Endothelial cell (in vitro differentiated cells): ENCODE measurements around the gene MS4A4E. TPM values are rescaled to one million over a fixed set of nuclear protein-coding genes. Genes with fewer than 3 reads are reported as not detected.
"Not testable (repeated sequence)": the region's sequence is repeated elsewhere in the genome, so short reads cannot be mapped to it uniquely, and the experiment has no call there.

Experiments used
- DNase-seq: peaks from one replicate; pipeline ENCODE4 v3.0.0; 2021; ENCODE audit warnings: low spot score
- H3K27ac Mint-ChIP-seq: one replicate; pipeline ENCODE4 v1.8.0; 2021; ENCODE audit warnings: mixed read lengths, inconsistent platforms; ENCODE audit not compliant: unreplicated experiment
- H3K27me3 Mint-ChIP-seq: one replicate; pipeline ENCODE4 v1.8.0; 2021; ENCODE audit warnings: mild to moderate bottlenecking, moderate library complexity, mixed read lengths, inconsistent platforms; ENCODE audit not compliant: unreplicated experiment
- H3K36me3 Mint-ChIP-seq: one replicate; pipeline ENCODE4 v1.8.0; 2021; ENCODE audit warnings: mild to moderate bottlenecking, low read depth, mixed read lengths, inconsistent platforms; ENCODE audit not compliant: unreplicated experiment
- H3K4me1 Mint-ChIP-seq: one replicate; pipeline ENCODE4 v1.8.0; 2021; ENCODE audit warnings: mild to moderate bottlenecking, mixed read lengths, inconsistent platforms; ENCODE audit not compliant: unreplicated experiment
- H3K4me3 Mint-ChIP-seq: one replicate; pipeline ENCODE4 v1.8.0; 2021; ENCODE audit warnings: mild to moderate bottlenecking, mixed read lengths, inconsistent platforms; ENCODE audit not compliant: unreplicated experiment
- H3K9me3 Mint-ChIP-seq: one replicate; pipeline ENCODE4 v1.8.0; 2021; ENCODE audit warnings: mixed read lengths, inconsistent platforms; ENCODE audit not compliant: unreplicated experiment
- long read RNA-seq: library from polyadenylated mRNA; unstranded; transcript quantifications from one replicate; pipeline ENCODE4 v2.0.0, GENCODE V29; 2020; ENCODE audit not compliant: unreplicated experiment
- total RNA-seq: library from RNA; stranded (reverse); fragmentation: NEBNext Ultra II Directional; extraction: Animal tissue kit (Norgen Biotek cat#: 25700); gene quantifications from one replicate; pipeline ENCODE4 v1.2.1, GENCODE V29; 2021; ENCODE audit not compliant: unreplicated experiment
- TF ChIP-seq, protein P1 (sequence below): fragments of 200-600 bp; sonication (generic); IDR thresholded peaks from one replicate; pipeline ENCODE4 v1.5.0; 2021; ENCODE audit warnings: antibody characterized with exemption; ENCODE audit not compliant: unreplicated experiment

Gene MS4A4E
- not detected for total RNA-seq
- long read RNA-seq, result 0 reads

DNA sequence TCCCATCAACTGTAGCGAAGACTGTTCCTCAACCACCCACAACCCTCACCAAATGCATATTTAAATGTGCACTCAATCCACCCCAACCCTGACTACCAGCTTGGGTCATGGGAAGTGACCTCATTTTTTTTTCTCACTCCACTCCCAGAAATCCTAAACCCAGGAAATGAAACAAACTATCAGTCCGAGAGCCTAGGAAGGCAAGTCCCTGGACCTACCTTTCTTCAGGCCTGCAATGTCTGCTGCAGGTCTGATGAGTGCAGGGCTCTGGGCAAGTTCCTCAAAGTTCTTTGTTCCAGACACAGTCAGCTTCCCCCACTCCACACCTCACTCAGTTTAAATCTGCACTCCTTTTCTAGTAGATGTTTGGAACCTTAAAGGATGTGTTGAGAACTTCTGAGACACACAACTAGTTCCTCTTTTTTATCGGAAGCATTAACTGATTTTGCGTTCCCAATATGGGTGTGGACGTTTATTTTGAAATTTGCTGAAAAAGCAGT lies at the start of gene MS4A4E:
Gene MS4A4E, minus strand, starts transcription at position 398 of the 500 bp plus-strand sequence. CDS start 13,082 bp downstream, outside the sequence.
- no peak within 1 kb of the TSS for H3K4me3 Mint-ChIP-seq
- TF ChIP-seq, protein P1, sequence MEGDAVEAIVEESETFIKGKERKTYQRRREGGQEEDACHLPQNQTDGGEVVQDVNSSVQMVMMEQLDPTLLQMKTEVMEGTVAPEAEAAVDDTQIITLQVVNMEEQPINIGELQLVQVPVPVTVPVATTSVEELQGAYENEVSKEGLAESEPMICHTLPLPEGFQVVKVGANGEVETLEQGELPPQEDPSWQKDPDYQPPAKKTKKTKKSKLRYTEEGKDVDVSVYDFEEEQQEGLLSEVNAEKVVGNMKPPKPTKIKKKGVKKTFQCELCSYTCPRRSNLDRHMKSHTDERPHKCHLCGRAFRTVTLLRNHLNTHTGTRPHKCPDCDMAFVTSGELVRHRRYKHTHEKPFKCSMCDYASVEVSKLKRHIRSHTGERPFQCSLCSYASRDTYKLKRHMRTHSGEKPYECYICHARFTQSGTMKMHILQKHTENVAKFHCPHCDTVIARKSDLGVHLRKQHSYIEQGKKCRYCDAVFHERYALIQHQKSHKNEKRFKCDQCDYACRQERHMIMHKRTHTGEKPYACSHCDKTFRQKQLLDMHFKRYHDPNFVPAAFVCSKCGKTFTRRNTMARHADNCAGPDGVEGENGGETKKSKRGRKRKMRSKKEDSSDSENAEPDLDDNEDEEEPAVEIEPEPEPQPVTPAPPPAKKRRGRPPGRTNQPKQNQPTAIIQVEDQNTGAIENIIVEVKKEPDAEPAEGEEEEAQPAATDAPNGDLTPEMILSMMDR, result no peak
- peaks cover 3% of the 10 kb centered on the region for H3K27me3 Mint-ChIP-seq
- no peaks in the 10 kb centered on the region for H3K4me1 Mint-ChIP-seq
- H3K27ac Mint-ChIP-seq, result no peak within 1 kb of the TSS
- H3K36me3 Mint-ChIP-seq, result no peaks in the 10 kb centered on the region
- no peak for DNase-seq
- no peaks in the 10 kb centered on the region for H3K9me3 Mint-ChIP-seq

DNA sequence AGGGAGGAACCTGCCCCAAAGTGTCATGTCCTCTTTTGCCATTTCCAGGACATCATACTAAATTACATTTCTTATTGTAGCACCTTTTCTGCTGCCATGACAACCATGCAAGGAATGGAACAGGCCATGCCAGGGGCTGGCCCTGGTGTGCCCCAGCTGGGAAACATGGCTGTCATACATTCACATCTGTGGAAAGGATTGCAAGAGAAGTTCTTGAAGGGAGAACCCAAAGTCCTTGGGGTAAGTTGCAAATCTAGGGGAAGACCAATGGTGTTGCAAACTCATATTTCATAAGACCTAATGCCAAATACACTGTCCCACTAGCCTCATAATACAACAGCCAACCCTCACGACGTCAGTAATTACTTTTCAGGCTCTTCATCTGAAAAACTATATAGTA lies 49.2 kb upstream of the MS4A4E start:
- no peaks in the 10 kb centered on the region for H3K4me1 Mint-ChIP-seq
- no peak overlapping the region for H3K27ac Mint-ChIP-seq
- TF ChIP-seq, protein P1, result no peak
- H3K4me3 Mint-ChIP-seq, result no peak overlapping the region
- peaks cover 4% of the 10 kb centered on the region for H3K36me3 Mint-ChIP-seq
- no peak for DNase-seq
- H3K27me3 Mint-ChIP-seq, result no peaks in the 10 kb centered on the region
- peaks cover 8% of the 10 kb centered on the region for H3K9me3 Mint-ChIP-seq

DNA sequence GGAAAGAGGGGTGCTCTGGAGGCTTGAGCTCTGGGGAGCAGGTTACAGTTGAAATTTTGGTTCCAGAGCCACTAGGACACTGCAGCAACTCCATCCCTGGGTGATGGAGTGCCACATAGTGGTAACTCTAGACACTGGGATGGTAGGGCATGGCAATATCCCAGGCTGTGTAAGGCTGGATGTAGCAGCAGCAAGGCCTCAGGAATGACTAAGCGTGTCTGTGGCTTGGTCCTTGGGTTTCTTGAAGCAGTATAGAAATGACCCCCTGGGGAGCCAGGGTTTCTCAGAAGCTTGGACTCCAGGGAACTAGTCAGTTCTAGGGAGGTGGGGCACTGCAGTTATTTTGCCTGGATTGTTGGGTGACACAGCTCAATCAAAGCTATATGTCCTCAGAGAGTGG lies 45.6 kb upstream of the MS4A4E start:
- H3K9me3 Mint-ChIP-seq, result peaks cover 8% of the 10 kb centered on the region
- H3K4me3 Mint-ChIP-seq, result no peak overlapping the region
- TF ChIP-seq, protein P1, result no peak
- no peaks in the 10 kb centered on the region for H3K27me3 Mint-ChIP-seq
- peaks cover 8% of the 10 kb centered on the region for H3K4me1 Mint-ChIP-seq
- peaks cover 4% of the 10 kb centered on the region for H3K36me3 Mint-ChIP-seq
- DNase-seq, result no peak
- no peak overlapping the region for H3K27ac Mint-ChIP-seq

DNA sequence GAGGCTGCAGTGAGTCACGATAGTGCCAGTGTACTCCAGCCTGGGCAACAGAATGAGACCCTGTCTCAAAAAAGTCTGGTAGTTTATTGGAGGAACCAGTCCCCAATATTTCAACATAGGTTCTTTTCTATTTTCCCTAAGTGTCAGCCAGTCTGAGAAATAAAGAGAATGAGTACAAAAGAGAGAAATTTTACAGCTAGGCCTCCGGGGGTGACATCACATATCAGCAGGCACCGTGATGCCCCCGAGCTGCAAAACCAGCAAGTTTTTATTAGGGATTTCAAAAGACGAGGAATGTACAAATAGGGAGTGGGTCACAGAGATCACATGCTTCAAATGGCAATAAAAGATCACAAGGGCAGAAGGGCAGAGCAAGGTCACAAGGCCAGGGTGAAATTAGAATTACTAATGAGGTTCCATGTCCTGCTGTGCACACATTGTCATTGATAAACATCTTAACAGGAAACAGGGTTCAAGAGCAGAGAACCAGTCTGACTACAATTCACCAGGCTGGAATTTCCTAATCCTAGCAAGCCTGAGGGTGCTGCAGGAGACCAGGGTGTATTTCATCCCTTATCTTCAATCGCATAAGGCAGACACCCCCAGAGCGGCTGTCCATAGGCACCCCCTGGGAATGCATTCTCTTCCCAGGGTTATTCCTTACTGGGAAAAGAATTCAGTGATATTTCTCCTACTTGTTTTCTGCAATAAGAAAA lies 42.6 kb upstream of the MS4A4E start:
- not testable (repeated sequence) for H3K36me3 Mint-ChIP-seq, H3K27ac Mint-ChIP-seq, H3K9me3 Mint-ChIP-seq, DNase-seq, H3K4me3 Mint-ChIP-seq, H3K27me3 Mint-ChIP-seq, H3K4me1 Mint-ChIP-seq

DNA sequence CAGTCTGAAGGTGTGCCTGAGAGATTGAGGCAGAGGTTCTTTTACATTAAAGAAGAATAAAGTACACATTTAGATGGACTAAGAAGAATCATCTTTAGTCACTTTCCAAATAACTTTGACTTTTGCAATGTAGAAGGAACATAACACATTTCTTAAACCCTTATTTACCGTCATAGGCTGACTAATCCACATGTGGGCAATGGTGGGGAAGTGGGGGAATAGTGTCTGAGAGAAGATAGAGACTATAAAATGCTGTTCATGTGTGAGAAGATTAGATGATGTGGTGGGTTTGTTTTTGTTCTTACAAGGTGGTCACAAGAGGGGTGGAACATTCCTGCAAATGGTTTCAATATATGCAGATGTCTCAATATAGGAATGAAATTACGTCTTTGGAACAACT lies 39.3 kb upstream of the MS4A4E start:
- H3K27me3 Mint-ChIP-seq, result no peaks in the 10 kb centered on the region
- peaks cover under 1% of the 10 kb centered on the region for H3K9me3 Mint-ChIP-seq
- H3K4me3 Mint-ChIP-seq, result no peak overlapping the region
- no peaks in the 10 kb centered on the region for H3K36me3 Mint-ChIP-seq
- TF ChIP-seq, protein P1, result no peak
- peaks cover 8% of the 10 kb centered on the region for H3K4me1 Mint-ChIP-seq
- no peak for DNase-seq
- H3K27ac Mint-ChIP-seq, result no peak overlapping the region
